ENCODE data around the gene ATPAF1. TPM values are rescaled to one million over a fixed set of nuclear protein-coding genes. Genes with fewer than 3 reads are reported as not detected.
"Not testable (repeated sequence)": the region's sequence is repeated elsewhere in the genome, so short reads cannot be mapped to it uniquely, and the experiment has no call there.

Gene ATPAF1
- total RNA-seq, 1 donor from 2014 or later: 42.5 TPM

GRCh38 chr1:46681333-46682034 lies 13.3 kb upstream of the ATPAF1 start:
- DNase-seq (ENCODE audit: low spot score): no peak

- no peak for DNase-seq (ENCODE audit: low spot score)
Observed at GRCh38 chr1:46679789-46680573, 11.8 kb upstream of the ATPAF1 start.

- DNase-seq (ENCODE audit: low spot score): no peak
Observed at GRCh38 chr1:46677339-46677738, 9.2 kb upstream of the ATPAF1 start.

- DNase-seq (ENCODE audit: low spot score): no peak
Observed at GRCh38 chr1:46676531-46676930, 8.4 kb upstream of the ATPAF1 start.

- no peak for DNase-seq (ENCODE audit: low spot score)
Observed at GRCh38 chr1:46675549-46676314, 7.6 kb upstream of the ATPAF1 start.

- no peak for DNase-seq (ENCODE audit: low spot score)
Observed at GRCh38 chr1:46673749-46674182, 5.6 kb upstream of the ATPAF1 start.

GRCh38 chr1:46672696-46673095 lies 4.5 kb upstream of the ATPAF1 start:
- DNase-seq (ENCODE audit: low spot score): no peak

GRCh38 chr1:46671554-46671953 lies 3.4 kb upstream of the ATPAF1 start, which contains the start of gene TEX38:
Gene TEX38 (plus strand): TSS chr1:46671854. CDS start chr1:46671935, 81 bp downstream.
- no peak for DNase-seq (ENCODE audit: low spot score)

- no peak for DNase-seq (ENCODE audit: low spot score)
Observed at GRCh38 chr1:46670134-46670533, 2.0 kb upstream of the ATPAF1 start.

GRCh38 chr1:46665983-46666382 lies 2.2 kb downstream of the ATPAF1 start:
- no peak for DNase-seq (ENCODE audit: low spot score)

- DNase-seq (ENCODE audit: low spot score): not testable (repeated sequence)
Observed at GRCh38 chr1:46662919-46663318, 5.2 kb downstream of the ATPAF1 start.

- DNase-seq (ENCODE audit: low spot score): not testable (repeated sequence)
Observed at GRCh38 chr1:46660116-46660515, 8.0 kb downstream of the ATPAF1 start.

- no peak for DNase-seq (ENCODE audit: low spot score)
Observed at GRCh38 chr1:46659307-46659870, 8.8 kb downstream of the ATPAF1 start.

GRCh38 chr1:46657775-46658174 lies 10.4 kb downstream of the ATPAF1 start:
- no peak for DNase-seq (ENCODE audit: low spot score)

GRCh38 chr1:46656643-46657042 lies 11.5 kb downstream of the ATPAF1 start:
- DNase-seq (ENCODE audit: low spot score): no peak

GRCh38 chr1:46655848-46656247 lies 12.3 kb downstream of the ATPAF1 start:
- DNase-seq (ENCODE audit: low spot score): no peak

- DNase-seq (ENCODE audit: low spot score): not testable (repeated sequence)
Observed at GRCh38 chr1:46654698-46655097, 13.5 kb downstream of the ATPAF1 start.

GRCh38 chr1:46654012-46654411 lies 14.2 kb downstream of the ATPAF1 start:
- no peak for DNase-seq (ENCODE audit: low spot score)

GRCh38 chr1:46653405-46653958 lies 14.7 kb downstream of the ATPAF1 start:
- DNase-seq (ENCODE audit: low spot score): no peak

GRCh38 chr1:46652321-46653100 lies 15.7 kb downstream of the ATPAF1 start:
- no peak for DNase-seq (ENCODE audit: low spot score)

- DNase-seq (ENCODE audit: low spot score): not testable (repeated sequence)
Observed at GRCh38 chr1:46651152-46651551, 17.0 kb downstream of the ATPAF1 start.
